PC-3 (cell line): Measurements from ENCODE around the gene MYBPC3. TPM values are rescaled to one million over a fixed set of nuclear protein-coding genes. Genes with fewer than 3 reads are reported as not detected.
"Not testable (repeated sequence)": the region's sequence is repeated elsewhere in the genome, so short reads cannot be mapped to it uniquely, and the experiment has no call there.

ENCODE experiments used
- ATAC-seq: fragments of 200-7000 bp; cut with Tn5 transposase; 2 replicates; pipeline ENCODE4 v1.9.1; 2020; ENCODE audit warnings: mild to moderate bottlenecking, moderate library complexity
- BruUV-seq: library from RNA; stranded (reverse); fragments of 400-500 nt; replicated peaks from 2 replicates; lab custom pipeline; 2021; lab: Mats Ljungman, UMichigan
- CTCF ChIA-PET: fragments of 300-600 bp; sonication (Branson Sonifier 250); formaldehyde crosslinking; loops from one replicate; lab custom pipeline; 2022; ENCODE audit warnings: antibody characterized with exemption; lab: Charles Lee
- POLR2A ChIA-PET: fragments of 300-600 bp; sonication (Branson Sonifier 250); formaldehyde crosslinking; loops from one replicate; lab custom pipeline; 2022; ENCODE audit warnings: antibody characterized with exemption; ENCODE audit not compliant: unreplicated experiment; lab: Charles Lee
- DNase-seq: peaks from one replicate; pipeline ENCODE4 v3.0.0-alpha.2; 2015
- H2AFZ ChIP-seq: fragments of 300-600 bp; sonication (generic); 2 replicates; pipeline ENCODE4 v1.6.0; 2016; ENCODE audit warnings: antibody characterized with exemption, low read length
- H3F3A ChIP-seq: fragments of 300-600 bp; sonication (generic); one replicate; pipeline ENCODE4 v1.6.0; 2017; ENCODE audit warnings: antibody characterized with exemption, low read length, control low read depth, mild to moderate bottlenecking; ENCODE audit not compliant: unreplicated experiment
- H3K27ac ChIP-seq: fragments of 300-600 bp; sonication (generic); 2 replicates; pipeline ENCODE4 v1.5.1; 2016; ENCODE audit warnings: mild to moderate bottlenecking, low read length
- H3K27me3 ChIP-seq: fragments of 300-600 bp; sonication (generic); 2 replicates; pipeline ENCODE4 v1.6.1; 2016; ENCODE audit warnings: low read length, mixed read lengths
- H3K36me3 ChIP-seq: fragments of 300-600 bp; sonication (generic); 2 replicates; pipeline ENCODE4 v1.6.1; 2016; ENCODE audit warnings: low read depth, mixed run types, low read length, mixed read lengths
- H3K4me1 ChIP-seq: fragments of 300-600 bp; sonication (generic); 2 replicates; pipeline ENCODE4 v1.5.1; 2016; ENCODE audit warnings: low read length; ENCODE audit not compliant: insufficient read depth
- H3K4me2 ChIP-seq: fragments of 300-600 bp; sonication (generic); 2 replicates; pipeline ENCODE4 v1.6.0; 2016; ENCODE audit warnings: low read length
- H3K4me3 ChIP-seq: fragments of 300-600 bp; sonication (generic); 2 replicates; pipeline ENCODE4 v1.5.1; 2016; ENCODE audit warnings: mild to moderate bottlenecking, low read length, mixed read lengths
- H3K79me2 ChIP-seq: fragments of 300-600 bp; sonication (generic); 2 replicates; pipeline ENCODE4 v1.6.1; 2017; ENCODE audit warnings: low read length, mixed read lengths
- H3K9ac ChIP-seq: fragments of 300-600 bp; sonication (generic); 2 replicates; pipeline ENCODE4 v1.6.0; 2016; ENCODE audit warnings: mild to moderate bottlenecking, low read length
- H3K9me2 ChIP-seq: fragments of 300-600 bp; sonication (generic); replicated peaks from 2 replicates; pipeline ENCODE4 v1.6.1; 2016; ENCODE audit warnings: mixed run types, low read length, mixed read lengths
- H3K9me3 ChIP-seq: fragments of 300-600 bp; sonication (generic); 2 replicates; pipeline ENCODE4 v1.6.1; 2016; ENCODE audit warnings: low read length, mixed read lengths
- H4K20me1 ChIP-seq: fragments of 300-600 bp; sonication (generic); 2 replicates; pipeline ENCODE4 v1.6.1; 2016; ENCODE audit warnings: low read length, mixed read lengths
- CTCF ChIP-seq: fragments of 300-600 bp; sonication (generic); conservative IDR thresholded peaks from 2 replicates; pipeline ENCODE4 v1.5.1; 2017; ENCODE audit warnings: antibody characterized with exemption, low read depth, mild to moderate bottlenecking, low read length
- EZH2 ChIP-seq: fragments of 300-600 bp; sonication (generic); IDR thresholded peaks from one replicate; pipeline ENCODE4 v1.6.1; 2017; ENCODE audit warnings: antibody characterized with exemption, mild to moderate bottlenecking, low read length; ENCODE audit not compliant: unreplicated experiment
- EZH2phosphoT487 ChIP-seq: fragments of 300-600 bp; sonication (generic); IDR thresholded peaks from 2 replicates; pipeline ENCODE4 v1.6.1; 2018; ENCODE audit warnings: mild to moderate bottlenecking, antibody characterized with exemption, low read length, borderline replicate concordance
- intact Hi-C: fragments of 100-400 bp; cut with micrococcal nuclease; formaldehyde crosslinking; loops from 2 replicates; pipeline ENCODE4 v1.9.0; 2023
- total RNA-seq: library from RNA; depleted of rRNA; stranded (reverse); fragments of >200 nt; gene quantifications from 2 replicates; pipeline ENCODE4 v1.2.3, GENCODE V29; 2014

The MYBPC3 gene
- total RNA-seq, 1 experiment from 2014 or later, result not detected

- no peak overlapping the region for H3K4me2 ChIP-seq
- no peaks in the 10 kb centered on the region for H3K27me3 ChIP-seq
- BruUV-seq, result no TSS peak
- DNase-seq, result no peak
- CTCF ChIA-PET, result no interaction called here
- no peak overlapping the region for H3K27ac ChIP-seq
- H4K20me1 ChIP-seq, result no peaks in the 10 kb centered on the region
- H3K9me2 ChIP-seq, result no peaks in the 10 kb centered on the region
- H3K9me3 ChIP-seq, result no peaks in the 10 kb centered on the region
- H3K79me2 ChIP-seq, result no peaks in the 10 kb centered on the region
- no peaks in the 10 kb centered on the region for H3K4me1 ChIP-seq
- no peak overlapping the region for H3K9ac ChIP-seq
- TF ChIP-seq EZH2 (no peak), CTCF (no peak), EZH2phosphoT487 (no peak)
- H3F3A ChIP-seq, result no peaks in the 10 kb centered on the region
- no peak for ATAC-seq
- H3K36me3 ChIP-seq, result no peaks in the 10 kb centered on the region
- H2AFZ ChIP-seq, result no peak overlapping the region
- POLR2A ChIA-PET, result no interaction called here
- no peak overlapping the region for H3K4me3 ChIP-seq
- intact Hi-C loops, result no loop called here
These were observed 16.8 kb downstream of the MYBPC3 start for GRCh38 chr11:47335733-47336132.

- intact Hi-C loops, POLR2A ChIA-PET, H4K20me1 ChIP-seq: not testable (repeated sequence)
These were observed 17.6 kb downstream of the MYBPC3 start for GRCh38 chr11:47334699-47335411.

GRCh38 chr11:47333886-47334443 lies 18.5 kb downstream of the MYBPC3 start:
- ATAC-seq, result no peak

More at GRCh38 chr11:47334699-47335411, 17.6 kb downstream of the MYBPC3 start:
- ATAC-seq, H3F3A ChIP-seq, H3K4me3 ChIP-seq, H3K27ac ChIP-seq, H3K9ac ChIP-seq, CTCF ChIA-PET, H3K4me1 ChIP-seq, H3K9me2 ChIP-seq, H3K4me2 ChIP-seq, H3K36me3 ChIP-seq, DNase-seq, H2AFZ ChIP-seq, H3K9me3 ChIP-seq, H3K79me2 ChIP-seq, BruUV-seq, H3K27me3 ChIP-seq: not testable (repeated sequence)

More at GRCh38 chr11:47333886-47334443, 18.5 kb downstream of the MYBPC3 start:
- no peak overlapping the region for H2AFZ ChIP-seq
- H3K4me2 ChIP-seq, result no peak overlapping the region
- no peak for TF ChIP-seq EZH2phosphoT487
- no peak for TF ChIP-seq CTCF
- no peak for TF ChIP-seq EZH2
- ChIA-PET POLR2A (no interaction called here), CTCF (no interaction called here)
- DNase-seq, result no peak
- no peaks in the 10 kb centered on the region for H3K36me3 ChIP-seq
- no peak overlapping the region for H3K4me3 ChIP-seq
- no peaks in the 10 kb centered on the region for H3K79me2 ChIP-seq
- no peak overlapping the region for H3K27ac ChIP-seq
- H3K27me3 ChIP-seq, result no peaks in the 10 kb centered on the region
- BruUV-seq, result no TSS peak
- no peaks in the 10 kb centered on the region for H3K9me3 ChIP-seq
- no peaks in the 10 kb centered on the region for H3F3A ChIP-seq
- H3K9me2 ChIP-seq, result no peaks in the 10 kb centered on the region
- H4K20me1 ChIP-seq, result no peaks in the 10 kb centered on the region
- no peaks in the 10 kb centered on the region for H3K4me1 ChIP-seq
- H3K9ac ChIP-seq, result no peak overlapping the region
- intact Hi-C loops, result no loop called here
